K562 (cell line): Measurements from ENCODE around the gene MKRN2OS. TPM values are rescaled to one million over a fixed set of nuclear protein-coding genes. Genes with fewer than 3 reads are reported as not detected.
A peak's percentile ranks its signal among the peaks of the same experiment; 100 is the strongest.

Experiments used
- COPS2 ChIP-seq: fragments of 450-650 bp; conservative IDR thresholded peaks from 2 replicates; pipeline ENCODE4 v1.6.1; 2016; ENCODE audit warnings: mild to moderate bottlenecking, moderate library complexity
- ESRRB ChIP-seq: fragments of 250-450 bp; sonication (Bioruptor Pico); IDR thresholded peaks from 2 replicates; pipeline ENCODE4 v1.5.0; 2020; ENCODE audit warnings: mild to moderate bottlenecking, moderate library complexity, borderline replicate concordance
- HMG20A ChIP-seq: fragments of 450-650 bp; formaldehyde crosslinking; conservative IDR thresholded peaks from 2 replicates; pipeline ENCODE4 v1.4.0; 2020; ENCODE audit warnings: mild to moderate bottlenecking, mixed read lengths
- KDM2B ChIP-seq: fragments of 250-450 bp; sonication (Bioruptor Pico); IDR thresholded peaks from 2 replicates; pipeline ENCODE4 v1.8.0; 2021; ENCODE audit warnings: mild to moderate bottlenecking, moderate library complexity
- NFE2 ChIP-seq: IDR thresholded peaks from 2 replicates; pipeline ENCODE4 v1.6.1; 2014; ENCODE audit warnings: antibody characterized with exemption, low read depth
- PHF21A ChIP-seq: fragments of 450-650 bp; IDR thresholded peaks from 2 replicates; pipeline ENCODE4 v1.6.1; 2017; ENCODE audit warnings: low read depth, borderline replicate concordance
- PML ChIP-seq: IDR thresholded peaks from 2 replicates; pipeline ENCODE4 v1.6.1; 2012; ENCODE audit warnings: low read length, inconsistent platforms
- RNF2 ChIP-seq: sonication (generic); IDR thresholded peaks from 2 replicates; pipeline ENCODE4 v1.6.1; 2016
- SMAD4 ChIP-seq: fragments of 250-450 bp; sonication (Bioruptor Pico); conservative IDR thresholded peaks from 2 replicates; pipeline ENCODE4 v1.8.0; 2021; ENCODE audit warnings: inconsistent platforms, mild to moderate bottlenecking, moderate library complexity
- SMARCB1 ChIP-seq: IDR thresholded peaks from 2 replicates; pipeline ENCODE4 v1.6.1; 2011; ENCODE audit warnings: improper control_type of control experiment, low read depth; ENCODE audit not compliant: insufficient read length
- SP1 ChIP-seq: sonication (generic); formaldehyde crosslinking; IDR thresholded peaks from 2 replicates; pipeline ENCODE4 v1.8.1; 2022; ENCODE audit warnings: mild to moderate bottlenecking, missing genetic modification reagents
- TEAD2 ChIP-seq: fragments of 450-650 bp; IDR thresholded peaks from 2 replicates; pipeline ENCODE4 v1.6.1; 2016; ENCODE audit warnings: missing genetic modification characterization, control low read depth, missing compliant biosample characterization
- U2AF1 ChIP-seq: fragments of 200-400 bp; formaldehyde crosslinking; optimal IDR thresholded peaks from 2 replicates; pipeline ENCODE3; 2017; ENCODE audit warnings: mild to moderate bottlenecking, low read depth, low read length, moderate library complexity
- U2AF2 ChIP-seq: fragments of 200-400 bp; formaldehyde crosslinking; optimal IDR thresholded peaks from 2 replicates; pipeline ENCODE3; 2017; ENCODE audit warnings: low read depth, mild to moderate bottlenecking, low read length
- ZBTB17 ChIP-seq: fragments of 450-650 bp; formaldehyde crosslinking; IDR thresholded peaks from 2 replicates; pipeline ENCODE4 v1.4.0; 2020; ENCODE audit warnings: mild to moderate bottlenecking
- ZFPM2 ChIP-seq: fragments of 250-450 bp; sonication (Bioruptor Pico); IDR thresholded peaks from 2 replicates; pipeline ENCODE4 v1.5.1; 2022; ENCODE audit warnings: mild to moderate bottlenecking
- ZNF76 ChIP-seq: fragments of 250-450 bp; sonication (Bioruptor Pico); IDR thresholded peaks from 2 replicates; pipeline ENCODE4 v1.4.0; 2020; ENCODE audit warnings: mild to moderate bottlenecking, moderate library complexity, borderline replicate concordance
- ZNF830 ChIP-seq: fragments of 250-450 bp; sonication (Bioruptor Pico); IDR thresholded peaks from 2 replicates; pipeline ENCODE4 v1.5.0; 2021; ENCODE audit warnings: mild to moderate bottlenecking
- polyA plus RNA-seq, 8 experiments: library from polyadenylated mRNA; depleted of rRNA in 4 of 8; stranded (reverse) in 5 of 8; unstranded in 3 of 8; fragments of >200 nt; fragmentation: Nextera tagmentation in 2 of 8; fragmentation: Illumina TruSeq in 1 of 8; extraction: Ambion mirVana in 2 of 8; extraction: Trizol in 1 of 8; gene quantifications; 2 replicates each; pipeline versions ENCODE4 v1.2.1 to v1.2.3, GENCODE V29; 2011 to 2014; ENCODE audit warnings: inconsistent platforms in 1 of 8, missing spikeins in 1 of 8
- total RNA-seq, 7 experiments: library from RNA; depleted of rRNA in 6 of 7; stranded (reverse); fragments of >200 nt in 6 of 7; fragmentation: Illumina TruSeq in 2 of 7; extraction: Trizol in 2 of 7; gene quantifications; 2 replicates each; pipeline versions ENCODE4 v1.2.1 to v1.2.3, GENCODE V29; 2011 to 2021; ENCODE audit warnings: low replicate concordance in 1 of 7
- TF ChIP-seq, protein P1 (sequence below), 2 experiments: fragments of 150-350 bp in 1 of 2; IDR thresholded peaks; 2 replicates each; pipeline ENCODE4 v1.6.1; 2012 to 2016; ENCODE audit warnings: low read depth in 2 of 2, low read length in 2 of 2, mild to moderate bottlenecking in 1 of 2, moderate library complexity in 1 of 2
- TF ChIP-seq, protein P2 (sequence below): fragments of 250-450 bp; sonication (Bioruptor Pico); IDR thresholded peaks from 2 replicates; pipeline ENCODE4 v1.4.0; 2020; ENCODE audit warnings: borderline replicate concordance
- TF ChIP-seq, protein P3 (sequence below), 2 experiments: fragments of 250-450 bp in 1 of 2; fragments of 450-650 bp in 1 of 2; sonication (Bioruptor Pico) in 1 of 2; IDR thresholded peaks; 2 replicates each; pipeline versions ENCODE4 v1.6.1 to v1.8.0; 2016 to 2021; ENCODE audit warnings: mild to moderate bottlenecking in 2 of 2, moderate library complexity in 2 of 2, missing compliant biosample characterization in 1 of 2, missing genetic modification characterization in 1 of 2
- TF ChIP-seq, protein P4 (sequence below): sonication (generic); formaldehyde crosslinking; IDR thresholded peaks from 2 replicates; pipeline ENCODE4 v1.8.1; 2022; ENCODE audit warnings: missing genetic modification reagents

MKRN2OS gene
- total and polyA plus RNA-seq, 9 of the 15 experiments (the other 6 are each of a cell fraction or from before 2014, with no cell fraction given): 0.11 to 0.27 (median 0.17) TPM; not detected in 6

DNA sequence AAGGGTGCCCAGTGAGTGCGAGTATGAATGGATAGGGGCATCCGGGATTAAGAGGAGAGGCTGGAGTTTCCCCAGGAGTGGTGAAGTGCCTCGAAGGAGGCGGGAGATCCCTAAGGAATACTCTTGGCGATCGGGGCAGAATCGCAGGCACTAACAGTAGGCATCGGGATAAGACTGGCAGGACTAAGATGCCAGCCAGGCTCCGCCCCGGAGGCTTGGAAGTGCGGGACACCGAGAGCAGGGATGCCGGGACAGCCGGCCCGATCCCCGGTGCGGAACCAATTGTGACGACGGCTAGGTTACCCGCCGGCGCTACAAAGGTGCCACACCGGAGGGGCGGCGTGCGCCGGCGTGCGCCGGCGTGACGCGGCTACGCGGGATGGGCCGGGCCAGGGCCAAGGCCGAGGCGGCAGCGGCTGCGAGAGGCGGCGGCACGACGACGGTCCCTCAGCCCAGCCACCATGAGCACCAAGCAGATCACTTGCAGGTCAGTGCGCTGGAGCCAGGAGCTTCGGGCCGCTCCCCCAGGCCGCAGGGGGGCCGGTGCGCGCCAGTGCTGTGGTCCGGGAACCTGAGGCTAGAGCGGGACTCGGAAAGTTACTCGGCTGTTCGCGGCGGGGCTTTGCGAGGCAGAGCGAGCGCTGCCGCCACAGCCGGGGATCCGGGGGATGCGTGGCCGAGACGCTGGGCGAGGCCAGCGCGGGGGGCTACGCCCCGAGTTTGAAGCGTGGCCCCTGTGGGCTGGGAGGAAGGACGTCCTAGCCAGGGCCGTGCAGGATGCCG lies 11.6 kb upstream of the MKRN2OS start, which contains the start of gene MKRN2 (continued):
- TF ChIP-seq NFE2 (0 out of 2 replicates have a peak, but pooled peaks have one; percentile 9), ESRRB (CRISPR knock-in tag) (no peak), ZNF76 (CRISPR knock-in tag) (0 out of 2 replicates have a peak, but pooled peaks have one; percentile 13), COPS2 (no peak), KDM2B (CRISPR knock-in tag) (peak; percentile 90), U2AF1 (peak; percentile 90), ZBTB17 (CRISPR knock-in tag) (peak; percentile 89), PML (peak; percentile 89), SMARCB1 (no peak), ZNF830 (no peak), RNF2 (peak; percentile 81; the same call in 1 of the 2 replicates), SMAD4 (CRISPR knock-in tag) (peak; percentile 88), U2AF2 (no peak), TEAD2 (tag) (no peak), ZFPM2 (CRISPR knock-in tag) (no peak), PHF21A (0 out of 2 replicates have a peak, but pooled peaks have one; percentile 29), HMG20A (no peak), SP1 (peak; percentile 92)
- TF ChIP-seq, protein P1, sequence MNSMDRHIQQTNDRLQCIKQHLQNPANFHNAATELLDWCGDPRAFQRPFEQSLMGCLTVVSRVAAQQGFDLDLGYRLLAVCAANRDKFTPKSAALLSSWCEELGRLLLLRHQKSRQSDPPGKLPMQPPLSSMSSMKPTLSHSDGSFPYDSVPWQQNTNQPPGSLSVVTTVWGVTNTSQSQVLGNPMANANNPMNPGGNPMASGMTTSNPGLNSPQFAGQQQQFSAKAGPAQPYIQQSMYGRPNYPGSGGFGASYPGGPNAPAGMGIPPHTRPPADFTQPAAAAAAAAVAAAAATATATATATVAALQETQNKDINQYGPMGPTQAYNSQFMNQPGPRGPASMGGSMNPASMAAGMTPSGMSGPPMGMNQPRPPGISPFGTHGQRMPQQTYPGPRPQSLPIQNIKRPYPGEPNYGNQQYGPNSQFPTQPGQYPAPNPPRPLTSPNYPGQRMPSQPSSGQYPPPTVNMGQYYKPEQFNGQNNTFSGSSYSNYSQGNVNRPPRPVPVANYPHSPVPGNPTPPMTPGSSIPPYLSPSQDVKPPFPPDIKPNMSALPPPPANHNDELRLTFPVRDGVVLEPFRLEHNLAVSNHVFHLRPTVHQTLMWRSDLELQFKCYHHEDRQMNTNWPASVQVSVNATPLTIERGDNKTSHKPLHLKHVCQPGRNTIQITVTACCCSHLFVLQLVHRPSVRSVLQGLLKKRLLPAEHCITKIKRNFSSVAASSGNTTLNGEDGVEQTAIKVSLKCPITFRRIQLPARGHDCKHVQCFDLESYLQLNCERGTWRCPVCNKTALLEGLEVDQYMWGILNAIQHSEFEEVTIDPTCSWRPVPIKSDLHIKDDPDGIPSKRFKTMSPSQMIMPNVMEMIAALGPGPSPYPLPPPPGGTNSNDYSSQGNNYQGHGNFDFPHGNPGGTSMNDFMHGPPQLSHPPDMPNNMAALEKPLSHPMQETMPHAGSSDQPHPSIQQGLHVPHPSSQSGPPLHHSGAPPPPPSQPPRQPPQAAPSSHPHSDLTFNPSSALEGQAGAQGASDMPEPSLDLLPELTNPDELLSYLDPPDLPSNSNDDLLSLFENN (IDR thresholded peaks at IDR 0.05; ENCODE audit: low read depth in 2 of 2, low read length in 2 of 2): peak; percentile 42 to 70; a peak in 3 of 4 replicates
- TF ChIP-seq, protein P2, sequence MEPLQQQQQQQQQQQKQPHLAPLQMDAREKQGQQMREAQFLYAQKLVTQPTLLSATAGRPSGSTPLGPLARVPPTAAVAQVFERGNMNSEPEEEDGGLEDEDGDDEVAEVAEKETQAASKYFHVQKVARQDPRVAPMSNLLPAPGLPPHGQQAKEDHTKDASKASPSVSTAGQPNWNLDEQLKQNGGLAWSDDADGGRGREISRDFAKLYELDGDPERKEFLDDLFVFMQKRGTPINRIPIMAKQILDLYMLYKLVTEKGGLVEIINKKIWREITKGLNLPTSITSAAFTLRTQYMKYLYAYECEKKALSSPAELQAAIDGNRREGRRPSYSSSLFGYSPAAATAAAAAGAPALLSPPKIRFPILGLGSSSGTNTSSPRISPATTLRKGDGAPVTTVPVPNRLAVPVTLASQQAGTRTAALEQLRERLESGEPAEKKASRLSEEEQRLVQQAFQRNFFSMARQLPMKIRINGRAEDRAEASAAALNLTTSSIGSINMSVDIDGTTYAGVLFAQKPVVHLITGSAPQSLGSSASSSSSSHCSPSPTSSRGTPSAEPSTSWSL: no peak
- TF ChIP-seq, protein P3, sequence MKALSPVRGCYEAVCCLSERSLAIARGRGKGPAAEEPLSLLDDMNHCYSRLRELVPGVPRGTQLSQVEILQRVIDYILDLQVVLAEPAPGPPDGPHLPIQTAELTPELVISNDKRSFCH (CRISPR knock-in tag; IDR thresholded peaks at IDR 0.05): no peak
- TF ChIP-seq, protein P3 (tag; IDR thresholded peaks at IDR 0.05): peak; percentile 93
- TF ChIP-seq, protein P4, sequence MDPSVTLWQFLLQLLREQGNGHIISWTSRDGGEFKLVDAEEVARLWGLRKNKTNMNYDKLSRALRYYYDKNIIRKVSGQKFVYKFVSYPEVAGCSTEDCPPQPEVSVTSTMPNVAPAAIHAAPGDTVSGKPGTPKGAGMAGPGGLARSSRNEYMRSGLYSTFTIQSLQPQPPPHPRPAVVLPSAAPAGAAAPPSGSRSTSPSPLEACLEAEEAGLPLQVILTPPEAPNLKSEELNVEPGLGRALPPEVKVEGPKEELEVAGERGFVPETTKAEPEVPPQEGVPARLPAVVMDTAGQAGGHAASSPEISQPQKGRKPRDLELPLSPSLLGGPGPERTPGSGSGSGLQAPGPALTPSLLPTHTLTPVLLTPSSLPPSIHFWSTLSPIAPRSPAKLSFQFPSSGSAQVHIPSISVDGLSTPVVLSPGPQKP (CRISPR knock-in tag): peak; percentile 56; the same call in 1 of the 2 replicates
